HS-5 (cell line): Measurements from ENCODE around the gene UNKL.
A peak's percentile ranks its signal among the peaks of the same experiment; 100 is the strongest.

Experiments used
- DNase-seq: peaks from one replicate; pipeline ENCODE4 v3.0.0-alpha.2; 2012; ENCODE audit warnings: low read depth

The UNKL gene

DNA sequence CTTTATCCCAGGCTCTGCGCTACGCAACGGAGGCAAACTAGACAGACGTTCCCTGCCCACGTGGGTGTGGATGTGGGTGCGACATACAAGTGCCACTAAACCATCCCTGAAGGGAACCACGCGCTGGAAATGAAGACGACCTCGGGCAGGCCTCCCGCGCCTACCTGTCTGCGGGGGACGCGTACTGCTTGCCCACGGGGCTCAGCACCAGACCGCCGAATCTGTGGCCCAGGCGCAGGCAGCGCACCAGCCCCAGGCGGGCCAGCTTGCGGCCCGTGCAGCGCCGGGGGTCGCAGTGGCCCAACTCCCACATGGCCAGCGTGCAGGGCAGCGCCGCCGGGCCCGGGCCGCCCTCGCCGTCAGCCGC lies 63.3 kb downstream of the UNKL start:
- no peak for DNase-seq

DNA sequence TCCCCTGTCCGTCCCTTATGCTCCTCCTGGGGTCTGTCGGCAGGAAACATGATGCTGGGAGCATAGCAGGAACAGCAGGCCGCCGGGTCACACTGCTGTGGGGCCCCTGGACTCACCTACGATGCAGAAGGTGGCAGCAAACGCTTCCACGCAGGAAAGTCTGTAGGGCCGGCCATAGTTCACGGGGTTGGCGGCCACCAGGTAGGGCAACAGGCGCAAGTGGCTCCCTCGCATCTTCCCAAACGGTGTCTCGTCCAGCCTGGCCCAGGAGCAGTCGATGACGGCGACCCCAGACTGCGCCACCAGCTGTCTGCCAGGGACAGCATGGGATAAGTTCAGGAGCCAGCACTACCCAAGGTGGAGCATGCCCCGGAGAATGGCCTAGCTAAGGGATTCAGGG lies 63.8 kb downstream of the UNKL start:
- DNase-seq, result no peak

DNA sequence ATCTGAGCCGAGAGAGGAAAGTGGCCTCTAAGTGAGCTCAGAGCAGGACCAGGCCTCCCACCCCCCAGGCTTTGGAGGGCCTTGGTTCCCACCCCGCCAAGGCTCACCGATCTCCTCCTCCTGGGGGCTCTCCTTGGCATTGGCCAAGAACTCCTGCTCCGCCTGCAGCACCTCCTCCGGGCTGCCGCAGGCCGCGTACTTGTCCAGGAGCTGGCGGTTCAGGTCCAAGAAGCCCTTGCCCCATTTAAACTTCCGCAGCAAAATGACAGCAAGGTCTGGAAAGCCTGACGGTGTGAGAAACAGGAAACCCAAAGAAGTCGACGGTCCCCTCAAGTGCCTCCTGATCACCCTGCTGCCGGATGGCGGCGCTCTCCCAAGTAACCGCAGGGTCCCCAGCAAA lies 64.6 kb downstream of the UNKL start:
- no peak for DNase-seq

DNA sequence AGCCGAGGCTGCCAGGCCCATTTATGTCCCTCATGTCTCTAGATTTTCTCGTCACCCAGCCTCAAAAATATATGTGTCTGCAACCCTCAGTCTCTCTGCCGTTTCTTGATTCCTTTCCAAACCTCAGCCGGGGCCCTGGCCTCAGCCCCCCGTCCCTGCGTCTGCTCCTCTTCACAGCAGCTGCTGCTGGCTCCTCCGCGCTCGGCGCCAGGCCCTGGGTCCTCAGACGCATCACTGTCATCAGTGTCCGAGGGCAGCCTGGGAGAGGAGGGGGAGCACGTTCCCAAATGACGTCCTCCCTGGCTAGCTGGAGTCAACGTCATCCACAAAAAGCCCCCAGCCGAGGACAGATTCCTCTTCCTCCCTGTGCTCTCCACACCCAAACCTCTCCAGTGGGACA lies 65.2 kb downstream of the UNKL start:
- DNase-seq, result no peak

DNA sequence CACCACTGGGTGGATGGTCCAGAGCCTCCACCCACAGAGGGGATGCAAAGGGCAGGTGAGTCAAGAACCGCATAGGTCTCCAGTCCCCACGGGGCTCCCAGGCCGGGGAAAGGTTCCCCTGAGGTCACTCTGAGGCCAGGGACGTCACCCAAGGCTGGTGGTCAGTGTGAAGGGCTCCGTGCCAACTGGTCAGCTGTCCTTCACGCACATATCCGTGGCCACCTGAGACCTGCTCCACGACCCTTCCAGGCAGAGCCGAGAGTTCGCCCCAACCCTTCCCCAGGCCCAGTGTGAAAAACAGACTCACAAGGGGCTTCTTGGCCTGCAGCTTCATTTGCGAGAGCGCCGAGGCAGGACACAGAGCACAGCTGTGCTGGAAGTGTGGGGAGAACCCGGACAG lies 65.6 kb downstream of the UNKL start:
- DNase-seq, result no peak

DNA sequence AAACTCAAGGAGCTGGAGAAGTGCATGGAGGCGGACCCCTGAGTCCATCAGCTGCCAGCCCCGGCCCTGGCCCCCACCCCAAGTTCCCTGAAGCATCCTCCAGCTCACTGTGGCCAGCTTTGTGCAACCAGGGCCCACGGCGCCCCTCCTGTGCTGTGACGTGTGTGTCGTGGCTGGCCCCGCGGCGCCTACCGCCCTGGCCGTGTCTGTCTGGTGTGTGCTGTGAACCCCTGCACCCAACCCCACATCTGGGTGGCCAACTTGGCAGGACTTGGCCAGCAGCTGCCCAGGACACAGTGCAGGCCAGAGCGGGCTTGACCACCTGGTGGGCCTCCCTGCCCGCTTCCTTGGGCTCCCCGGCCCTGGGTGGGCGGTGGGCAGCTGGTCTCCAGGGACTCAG lies 66.1 kb downstream of the UNKL start:
- no peak for DNase-seq

DNA sequence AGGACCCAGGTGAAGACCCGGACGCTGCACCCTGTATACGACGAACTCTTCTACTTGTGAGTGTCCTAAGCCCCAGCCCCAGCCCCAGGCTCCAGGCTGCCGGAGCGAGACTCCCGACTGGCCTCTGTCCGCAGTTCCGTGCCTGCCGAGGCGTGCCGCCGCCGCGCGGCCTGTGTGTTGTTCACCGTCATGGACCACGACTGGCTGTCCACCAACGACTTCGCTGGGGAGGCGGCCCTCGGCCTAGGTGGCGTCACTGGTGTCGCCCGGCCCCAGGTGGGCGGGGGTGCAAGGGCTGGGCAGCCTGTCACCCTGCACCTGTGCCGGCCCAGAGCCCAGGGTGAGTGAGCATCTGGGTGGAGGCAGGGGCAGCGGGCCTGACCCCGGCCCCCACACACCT lies 66.5 kb downstream of the UNKL start:
- DNase-seq, result no peak

DNA sequence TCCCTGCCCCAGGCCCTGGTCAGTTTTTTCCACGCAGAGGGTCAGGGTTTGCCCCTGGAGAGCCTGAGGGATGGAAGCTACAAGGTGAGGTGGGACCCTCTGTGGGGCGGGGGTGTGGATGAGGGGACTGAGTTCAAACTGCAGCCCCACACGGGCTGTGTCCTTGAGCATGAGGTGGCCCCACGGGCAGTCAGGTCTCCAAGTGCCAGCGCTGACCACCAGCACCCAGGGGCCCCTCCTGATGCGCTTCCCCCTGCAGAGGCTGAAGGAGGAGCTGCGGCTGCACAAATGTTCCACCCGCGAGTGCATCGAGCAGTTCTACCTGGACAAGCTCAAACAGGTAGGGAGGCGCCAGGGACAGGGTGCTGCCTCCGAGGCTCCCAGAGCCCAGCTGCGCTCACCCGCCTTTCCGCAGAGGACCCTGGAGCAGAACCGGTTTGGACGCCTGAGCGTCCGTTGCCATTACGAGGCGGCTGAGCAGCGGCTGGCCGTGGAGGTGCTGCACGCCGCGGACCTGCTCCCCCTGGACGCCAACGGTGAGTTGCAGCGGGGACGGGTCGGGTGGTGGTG lies 67.1 kb downstream of the UNKL start:
- DNase-seq, result no peak

DNA sequence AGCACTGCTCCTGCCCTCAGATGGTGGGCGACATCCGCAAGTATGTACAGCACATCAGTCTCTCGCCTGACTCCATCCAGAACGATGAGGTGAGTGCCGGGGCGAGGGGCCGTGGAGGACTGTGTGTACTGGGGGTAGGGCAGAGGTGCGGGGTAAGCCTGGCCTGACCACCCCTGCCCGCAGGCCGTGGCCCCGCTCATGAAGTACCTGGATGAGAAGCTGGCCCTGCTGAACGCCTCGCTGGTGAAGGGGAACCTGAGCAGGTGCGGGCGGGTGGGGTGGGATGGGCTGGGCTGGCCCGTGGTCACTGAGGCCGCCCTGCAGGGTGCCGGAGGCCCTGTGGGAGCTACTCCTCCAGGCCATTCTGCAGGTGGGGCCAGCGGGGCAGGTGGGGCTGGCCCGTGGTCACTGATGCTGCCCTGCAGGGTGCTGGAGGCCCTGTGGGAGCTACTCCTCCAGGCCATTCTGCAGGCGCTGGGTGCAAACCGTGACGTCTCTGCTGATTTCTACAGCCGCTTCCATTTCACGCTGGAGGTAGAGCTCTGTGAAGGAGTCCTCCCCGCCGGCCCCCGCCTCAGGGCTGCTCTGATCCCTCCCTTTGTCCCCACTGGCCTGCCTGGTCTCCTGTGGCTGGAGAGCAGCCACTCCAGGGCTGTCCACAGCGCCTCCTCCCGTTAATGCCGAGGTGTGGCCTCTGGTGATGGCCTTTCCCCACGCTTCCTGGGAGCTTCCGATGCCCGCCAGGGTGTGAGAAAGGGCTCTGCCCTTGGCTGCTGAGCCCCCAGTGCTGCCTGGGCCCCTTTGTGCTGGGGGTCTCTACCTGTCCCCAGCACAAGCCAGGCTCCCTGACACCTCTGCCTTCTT lies 67.8 kb downstream of the UNKL start:
- no peak for DNase-seq

DNA sequence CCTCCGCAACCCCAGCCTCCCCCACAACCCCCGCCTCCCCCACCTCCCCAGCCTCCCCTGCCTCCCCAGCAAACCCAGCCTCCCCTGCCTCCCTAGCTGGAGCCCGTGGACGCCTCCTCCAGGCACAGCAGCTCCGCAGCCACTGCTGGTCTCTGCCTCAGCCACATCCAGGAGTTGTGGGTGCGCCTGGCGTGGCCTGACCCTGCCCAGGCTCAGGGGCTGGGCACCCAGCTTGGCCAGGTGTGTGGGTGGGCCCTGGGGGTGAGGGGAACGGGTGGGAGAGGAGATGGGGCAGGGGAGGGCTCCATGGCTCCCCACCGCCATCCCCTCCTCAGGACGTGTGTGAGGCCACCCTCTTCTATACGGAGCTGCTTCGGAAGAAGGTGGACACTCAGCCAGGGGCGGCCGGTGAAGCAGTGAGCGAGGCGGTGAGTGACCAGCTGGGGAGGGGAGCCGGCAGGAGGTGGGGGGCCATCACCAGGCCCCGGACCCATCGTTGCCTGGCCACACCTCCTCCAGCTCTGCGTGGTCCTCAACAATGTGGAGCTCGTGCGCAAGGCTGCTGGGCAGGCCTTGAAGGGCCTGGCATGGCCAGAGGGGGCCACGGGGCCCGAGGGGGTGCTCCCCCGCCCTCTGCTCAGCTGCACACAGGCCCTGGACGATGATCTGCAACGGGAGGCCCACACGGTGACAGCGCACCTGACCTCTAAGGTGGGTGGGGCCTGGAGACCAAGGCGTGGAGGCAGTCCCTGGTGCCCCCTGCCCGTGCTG lies 68.7 kb downstream of the UNKL start:
- no peak for DNase-seq

DNA sequence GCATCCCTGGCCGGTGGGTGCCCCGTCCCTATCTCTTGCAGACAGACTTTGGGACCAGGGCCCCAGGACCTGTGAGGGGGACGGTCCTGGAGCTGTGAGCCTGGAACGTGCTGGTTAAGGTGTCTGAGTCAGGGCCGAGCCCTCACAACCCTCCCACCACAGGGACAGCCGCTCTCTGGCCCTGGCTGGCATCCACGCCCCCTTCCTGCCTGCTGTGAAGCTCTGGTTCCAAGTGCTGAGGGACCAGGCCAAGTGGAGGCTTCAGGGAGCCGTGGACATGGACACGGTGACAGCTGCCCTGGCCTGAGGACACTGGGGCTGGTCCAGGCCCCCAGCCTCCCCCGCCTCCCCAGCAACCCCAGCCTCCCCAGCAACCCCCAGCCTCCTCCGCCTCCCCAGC lies 69.4 kb downstream of the UNKL start:
- no peak for DNase-seq

DNA sequence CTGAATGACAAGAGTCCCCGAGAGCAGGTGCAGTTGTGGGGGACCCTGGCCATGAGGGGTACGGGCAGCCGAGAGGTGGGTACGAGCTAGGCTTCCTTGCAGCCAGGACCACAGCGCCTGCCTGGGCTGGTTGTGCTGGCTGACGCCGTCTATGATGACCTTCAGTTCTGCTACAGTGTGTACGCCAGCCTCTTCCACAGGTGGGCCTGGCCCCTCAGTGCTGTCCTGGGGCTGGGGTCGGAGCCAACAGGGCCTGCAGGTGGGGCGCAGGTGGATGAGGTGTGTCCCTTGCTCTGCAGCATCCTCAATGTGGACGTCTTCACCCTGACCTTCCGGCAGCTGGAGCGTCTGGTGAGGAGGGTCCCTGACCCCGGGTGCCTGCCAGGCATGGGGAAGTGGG lies 70.0 kb downstream of the UNKL start:
- DNase-seq, result no peak

DNA sequence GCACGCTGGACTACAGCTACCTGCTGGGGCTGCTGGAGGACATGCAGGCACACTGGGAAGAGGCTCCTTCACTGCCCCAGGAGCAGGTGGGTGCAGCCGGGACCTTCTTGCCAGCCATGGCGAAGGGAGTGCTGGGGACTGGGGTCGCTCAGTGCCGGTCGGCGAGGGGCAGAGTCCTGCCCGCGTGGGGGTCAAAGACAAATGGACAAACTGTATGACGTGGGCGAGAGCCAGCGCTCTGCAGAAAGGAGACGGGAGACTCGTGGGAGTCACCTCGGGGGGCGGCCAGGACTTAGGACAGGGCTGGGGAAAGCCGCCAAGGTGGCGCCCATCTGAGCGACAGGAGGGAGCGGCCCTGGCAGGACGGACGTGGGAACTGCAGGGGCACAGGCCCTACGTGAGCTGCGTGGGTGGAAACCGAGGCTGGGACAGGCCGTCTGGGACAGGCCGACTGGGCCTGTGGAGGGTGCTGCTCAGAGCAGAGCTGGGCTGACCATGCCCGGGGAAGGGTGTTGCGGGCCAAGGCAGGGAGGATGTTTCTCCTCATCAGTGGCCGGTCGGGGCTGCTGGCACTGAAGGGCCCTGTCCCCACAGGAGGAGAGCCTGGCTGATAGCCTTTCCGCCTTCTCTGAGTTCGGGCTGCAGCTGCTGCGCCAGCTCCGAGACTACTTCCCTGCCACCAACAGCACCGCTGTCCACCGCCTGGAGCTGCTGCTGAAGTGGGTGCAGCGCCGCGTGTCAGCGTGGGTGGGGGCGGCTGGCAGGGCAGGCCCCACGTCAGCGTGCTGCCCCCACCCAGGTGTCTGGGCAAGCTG lies 70.9 kb downstream of the UNKL start:
- no peak for DNase-seq

DNA sequence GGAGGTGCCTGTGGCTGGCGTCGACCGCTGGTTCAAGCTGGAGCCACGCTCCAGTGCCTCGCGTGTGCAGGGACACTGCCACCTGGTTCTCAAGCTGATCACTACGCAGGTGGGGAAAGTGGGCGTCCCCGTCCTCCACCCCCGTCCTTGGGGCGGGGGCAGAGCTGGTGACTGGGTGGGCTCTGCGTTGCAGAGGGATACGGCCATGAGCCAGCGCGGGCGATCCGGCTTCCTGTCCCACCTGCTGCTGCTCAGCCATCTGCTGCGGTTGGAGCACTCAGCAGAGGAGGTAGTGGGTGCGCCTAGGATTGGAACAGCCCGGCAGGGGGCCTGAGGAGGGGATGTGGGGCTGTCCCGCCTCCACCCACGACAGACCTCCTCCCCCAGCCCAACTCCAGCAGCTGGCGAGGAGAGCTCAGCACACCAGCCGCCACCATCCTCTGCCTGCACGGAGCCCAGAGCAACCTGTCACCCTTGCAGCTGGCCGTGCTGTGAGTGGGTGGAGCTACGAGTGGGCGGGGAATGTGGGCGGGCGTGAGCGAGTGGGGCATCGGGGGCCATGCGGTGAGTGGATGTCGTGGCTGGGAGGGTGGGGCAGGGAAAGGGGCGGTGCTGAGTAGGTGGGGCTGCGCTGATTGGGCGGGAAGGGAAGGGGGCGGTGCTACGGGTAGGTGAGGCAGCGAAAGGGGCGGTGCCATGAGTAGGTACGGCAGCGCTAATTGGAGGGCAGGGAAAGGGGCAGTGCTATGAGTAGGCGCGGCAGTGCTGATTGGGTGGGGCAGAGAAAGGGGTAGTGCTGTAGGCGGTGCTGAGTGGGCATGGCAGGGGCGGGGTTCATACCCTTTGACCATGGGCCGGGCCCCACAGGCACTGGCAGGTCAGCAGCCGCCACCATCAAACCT lies 71.7 kb downstream of the UNKL start:
- DNase-seq, result peak; percentile 64

DNA sequence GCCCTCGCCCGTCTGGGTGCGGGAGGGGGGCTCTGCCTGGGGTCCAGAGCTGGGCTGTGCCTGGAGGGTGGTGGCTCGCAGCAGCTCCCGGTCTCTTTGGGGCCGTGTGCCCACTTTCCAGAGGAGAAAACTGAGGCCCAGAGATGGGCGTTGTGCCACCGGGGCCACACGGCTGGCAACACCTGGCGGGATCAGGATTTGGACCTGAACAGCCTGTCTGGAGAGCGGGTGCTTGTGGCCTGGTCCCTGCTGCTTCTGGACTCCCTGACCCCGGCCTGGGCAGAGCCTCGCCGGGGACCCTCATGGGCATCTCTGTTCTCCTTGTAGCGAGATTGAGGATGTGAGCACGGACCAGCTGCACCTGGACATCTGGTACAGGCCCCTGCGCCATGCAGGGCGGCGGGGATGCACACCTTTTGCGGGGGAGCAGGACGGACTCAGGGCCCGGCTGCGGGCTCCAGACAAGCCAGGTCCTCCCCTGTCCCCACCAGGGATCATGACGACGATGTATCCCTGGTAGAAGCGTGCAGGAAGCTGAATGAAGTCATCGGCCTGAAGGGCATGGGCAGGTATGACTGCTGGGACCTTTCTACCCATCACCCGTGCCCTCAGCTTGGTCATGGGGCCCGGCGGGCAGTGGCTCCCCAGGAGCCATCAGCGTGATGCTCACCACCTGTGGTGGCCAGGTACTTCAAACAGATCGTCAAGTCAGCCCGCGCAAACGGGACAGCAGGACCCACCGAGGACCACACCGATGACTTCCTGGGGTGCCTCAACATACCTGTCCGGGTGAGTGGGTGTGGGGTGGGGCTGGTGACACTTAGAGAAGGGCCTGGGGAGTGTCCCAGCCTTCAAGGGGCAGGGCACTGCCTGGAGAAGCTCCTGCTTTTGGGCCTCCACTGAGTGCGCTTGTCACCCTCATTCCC lies 72.7 kb downstream of the UNKL start:
- DNase-seq, result no peak

DNA sequence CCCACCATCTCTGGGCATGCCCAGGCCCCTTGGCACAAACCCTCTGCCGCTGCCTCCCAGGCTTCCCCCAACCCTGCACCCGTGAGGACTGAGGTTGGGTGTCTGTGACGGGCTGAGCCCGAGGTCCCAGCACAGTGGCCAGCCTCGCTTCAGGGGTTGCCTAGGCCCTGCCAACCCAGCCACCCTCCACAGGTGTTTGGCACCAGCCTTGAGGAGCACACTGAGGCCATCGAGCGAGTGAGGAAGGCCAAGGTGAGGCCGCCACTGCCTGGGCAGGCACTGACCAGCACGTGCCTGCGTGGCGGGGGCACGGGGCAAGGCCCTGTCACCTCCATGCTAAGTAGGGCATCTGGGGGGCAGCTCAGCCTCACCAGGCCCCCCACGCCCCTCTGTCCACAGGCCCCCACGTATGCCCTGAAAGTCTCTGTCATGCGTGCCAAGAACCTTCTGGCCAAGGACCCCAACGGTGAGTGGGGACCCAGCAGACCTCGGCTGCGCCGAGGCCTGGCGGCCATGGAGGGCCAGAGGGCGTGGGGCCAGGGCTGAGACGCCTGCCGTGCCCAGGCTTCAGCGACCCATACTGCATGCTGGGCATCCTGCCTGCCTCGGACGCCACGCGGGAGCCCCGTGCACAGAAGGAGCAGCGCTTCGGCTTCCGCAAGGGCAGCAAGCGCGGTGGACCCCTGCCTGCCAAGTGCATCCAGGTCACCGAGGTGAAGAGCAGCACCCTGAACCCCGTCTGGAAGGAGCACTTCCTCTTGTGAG lies 73.6 kb downstream of the UNKL start:
- DNase-seq, result no peak

DNA sequence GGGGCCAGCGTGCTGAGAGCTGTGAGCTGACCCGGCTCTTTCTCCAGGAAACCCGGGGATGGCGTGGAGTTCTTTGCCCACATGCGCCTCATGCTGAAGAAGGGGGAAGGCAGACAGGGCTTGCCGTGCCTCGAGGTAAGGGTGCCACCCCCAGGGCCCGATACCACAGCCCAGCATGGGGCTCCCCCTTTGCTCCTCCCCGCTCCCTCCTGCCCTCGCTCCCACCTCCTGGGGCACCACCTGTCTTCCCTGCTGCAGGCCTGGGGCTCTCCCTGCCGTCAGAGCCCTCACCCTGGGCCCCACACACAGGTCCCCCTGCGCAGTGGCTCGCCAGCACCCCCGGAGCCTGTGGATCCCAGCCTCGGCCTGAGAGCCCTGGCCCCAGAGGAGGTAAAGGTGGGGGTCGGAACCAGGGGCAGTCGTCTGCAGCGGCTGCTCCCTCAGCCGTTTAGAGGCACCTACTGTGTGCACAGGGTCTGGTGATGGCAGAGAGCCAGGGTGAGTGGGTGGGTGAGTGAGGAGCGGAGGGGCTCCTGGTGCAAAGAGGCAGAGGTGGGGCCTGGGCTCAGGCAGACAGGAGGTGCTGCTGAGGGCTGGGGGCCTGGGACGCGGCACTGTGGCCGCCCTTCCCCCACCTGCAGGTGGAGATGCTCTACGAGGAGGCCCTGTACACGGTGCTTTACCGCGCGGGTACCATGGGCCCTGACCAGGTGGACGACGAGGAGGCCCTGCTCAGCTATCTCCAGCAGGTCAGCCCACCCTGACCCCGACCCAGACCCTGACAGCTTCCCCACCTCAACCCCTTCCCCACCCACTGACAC lies 75.4 kb downstream of the UNKL start:
- DNase-seq, result no peak

DNA sequence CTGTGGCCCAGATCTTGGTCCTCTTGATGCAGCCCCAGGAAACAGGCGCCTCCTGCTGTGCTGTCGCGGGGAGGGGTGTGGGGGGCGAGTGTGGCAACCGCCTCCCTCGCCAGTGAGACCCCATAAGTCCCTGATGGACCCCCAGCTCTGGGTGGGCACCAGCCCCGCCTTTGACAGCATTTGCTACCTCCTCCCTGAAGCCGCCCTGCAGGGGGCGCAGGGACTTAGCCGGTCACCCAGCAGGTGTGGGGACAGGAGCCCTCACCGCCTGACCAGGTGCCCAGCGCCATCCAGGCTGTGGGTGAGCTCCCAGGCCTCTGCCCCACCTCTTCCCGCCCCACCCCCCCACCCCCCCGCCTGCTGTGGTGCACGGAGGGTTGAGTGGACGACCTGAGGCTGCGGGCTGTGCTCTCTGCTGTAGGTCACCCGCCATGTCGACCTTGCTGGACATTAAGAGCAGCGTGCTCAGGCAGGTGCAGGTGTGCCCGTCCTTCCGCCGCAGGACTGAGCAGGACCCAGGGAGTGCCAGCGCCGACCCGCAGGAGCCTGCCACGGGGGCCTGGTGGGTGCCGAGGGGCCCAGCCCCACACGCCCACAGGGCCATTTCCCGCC lies 76.3 kb downstream of the UNKL start:
- DNase-seq, result no peak
